UCSD-AML1 (cell line): ENCODE results near the gene RFX4.

ENCODE experiments used
- DNase-seq: peaks from one replicate; lab custom pipeline; 2025; ENCODE audit not compliant: unreplicated experiment; lab: John Stamatoyannopoulos, UW

Gene RFX4

DNA sequence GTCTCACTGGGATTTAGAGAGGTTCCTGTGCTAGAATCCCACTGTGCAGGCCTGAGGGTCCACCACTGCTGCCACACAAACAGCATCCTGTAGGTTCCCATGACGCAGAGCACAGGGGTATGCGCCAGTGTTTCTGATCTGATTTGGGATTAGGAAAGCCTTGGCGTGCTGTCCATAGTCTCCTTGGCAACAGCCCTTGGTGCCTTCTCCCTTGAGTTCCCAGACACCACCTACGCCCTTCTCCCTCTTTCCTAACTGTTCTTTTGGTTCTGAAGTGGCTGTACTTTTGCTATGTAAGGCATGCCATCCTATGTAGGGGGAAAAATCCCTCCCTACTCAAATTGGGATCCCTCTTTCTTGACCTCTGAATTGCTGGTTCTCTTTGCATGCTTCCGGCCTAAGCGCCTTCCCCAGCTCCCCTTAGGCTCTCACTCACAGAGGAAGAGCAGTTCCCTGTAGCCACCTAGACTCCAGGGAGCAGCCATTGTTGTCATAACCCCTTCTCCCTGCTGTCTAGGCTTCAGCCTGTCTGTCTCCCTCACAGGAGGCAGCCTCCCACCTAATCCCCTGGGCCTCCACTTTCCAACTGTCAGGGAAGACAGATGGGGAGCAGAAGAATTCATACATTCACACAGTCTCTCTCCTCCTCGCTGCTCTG lies 176.9 kb downstream of the RFX4 start:
- no peak for DNase-seq

DNA sequence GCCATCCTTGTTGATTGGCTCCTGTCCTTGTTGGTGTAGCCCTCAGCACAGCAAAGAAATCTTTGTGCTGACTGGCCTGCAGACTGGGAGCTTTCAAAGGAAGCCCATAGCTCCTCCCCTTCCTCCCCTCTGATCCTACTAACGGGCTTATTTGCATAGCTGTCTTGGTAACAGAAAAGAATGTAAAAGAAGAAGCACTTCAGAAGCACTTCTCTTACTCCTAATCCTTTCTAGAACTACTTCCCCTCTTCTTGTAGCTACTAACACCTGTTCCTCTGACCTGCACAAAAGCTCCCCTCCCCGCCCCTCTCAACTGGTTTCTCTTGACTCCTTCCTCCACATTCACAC lies 177.4 kb downstream of the RFX4 start:
- no peak for DNase-seq

DNA sequence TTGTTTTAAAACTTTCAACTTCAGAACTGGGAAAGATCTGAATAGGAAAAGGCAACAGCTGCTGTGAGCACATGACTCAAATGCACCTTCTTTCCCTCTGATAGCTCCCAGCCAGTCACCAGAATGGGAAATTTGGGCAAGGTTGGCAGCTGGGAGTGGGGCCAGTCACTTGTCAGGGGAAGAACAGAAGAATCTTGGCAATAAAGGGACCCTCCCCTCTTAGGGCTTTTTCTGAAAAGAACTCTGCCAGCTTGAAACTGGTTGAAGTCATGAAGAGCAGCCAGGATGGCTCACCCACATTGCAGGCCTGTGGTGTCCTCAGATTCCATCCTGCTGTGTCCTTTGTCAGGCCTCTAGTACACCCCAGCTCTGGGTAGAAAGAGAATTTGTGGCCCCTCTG lies 181.4 kb downstream of the RFX4 start:
- no peak for DNase-seq

DNA sequence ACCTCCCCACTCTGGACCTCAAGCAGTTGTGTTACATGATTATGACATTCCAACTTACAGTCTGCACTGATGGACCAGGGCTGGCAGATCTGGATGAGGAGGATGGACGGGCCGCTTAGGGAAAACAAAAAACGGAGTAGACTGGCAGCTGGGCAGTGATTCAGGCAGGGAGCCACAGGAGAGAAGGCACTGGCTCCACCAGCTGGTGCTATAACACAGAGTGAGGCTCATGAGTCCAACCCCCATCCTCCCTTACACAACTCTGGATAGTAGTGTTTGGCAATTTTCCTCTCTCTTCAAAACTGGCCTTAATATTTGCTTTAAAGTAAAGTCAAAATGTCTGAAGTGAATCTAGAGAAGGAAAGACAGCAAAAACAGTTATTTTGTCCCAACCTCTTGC lies 181.9 kb downstream of the RFX4 start:
- DNase-seq = no peak

DNA sequence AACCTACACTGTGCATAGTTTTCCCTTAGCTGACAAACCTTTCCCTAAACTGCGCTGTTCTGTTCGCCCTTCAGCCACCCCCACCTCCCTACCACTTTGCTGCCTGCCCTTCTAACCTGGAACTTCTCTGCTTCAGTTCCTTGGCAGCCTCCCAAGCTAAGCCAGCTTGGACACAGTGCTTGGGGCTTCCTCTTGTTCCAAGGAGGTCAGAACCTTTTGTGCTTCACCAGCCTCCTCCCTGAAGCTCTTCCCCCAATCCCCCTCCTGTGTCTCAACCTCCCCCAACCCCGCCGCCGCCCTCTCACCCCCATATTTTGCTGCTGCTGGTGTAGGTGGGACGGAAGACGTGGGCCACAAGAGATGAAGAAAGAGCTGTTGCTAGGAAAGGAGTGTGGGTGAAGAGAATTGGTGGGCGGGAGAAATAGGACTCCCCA lies 183.6 kb downstream of the RFX4 start:
- no peak for DNase-seq

DNA sequence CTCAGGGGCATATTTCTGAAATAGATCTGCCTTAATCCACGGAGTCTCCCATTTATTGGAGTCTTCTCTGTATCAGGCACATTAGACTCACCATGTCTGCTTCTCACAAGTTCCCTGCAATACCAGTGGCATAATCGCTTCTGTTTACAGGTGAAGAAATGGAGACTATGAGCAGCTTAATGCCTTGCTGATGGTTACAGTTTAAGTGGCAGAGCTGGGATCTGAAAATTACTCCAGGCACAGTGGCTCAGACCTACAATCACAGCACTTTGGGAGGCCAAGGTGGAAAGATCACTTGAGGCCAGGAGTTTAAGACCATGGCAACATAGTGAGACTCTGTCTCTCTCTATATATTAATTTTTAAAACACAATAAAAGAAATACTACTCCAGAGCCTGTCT lies 184.4 kb downstream of the RFX4 start:
- no peak for DNase-seq

DNA sequence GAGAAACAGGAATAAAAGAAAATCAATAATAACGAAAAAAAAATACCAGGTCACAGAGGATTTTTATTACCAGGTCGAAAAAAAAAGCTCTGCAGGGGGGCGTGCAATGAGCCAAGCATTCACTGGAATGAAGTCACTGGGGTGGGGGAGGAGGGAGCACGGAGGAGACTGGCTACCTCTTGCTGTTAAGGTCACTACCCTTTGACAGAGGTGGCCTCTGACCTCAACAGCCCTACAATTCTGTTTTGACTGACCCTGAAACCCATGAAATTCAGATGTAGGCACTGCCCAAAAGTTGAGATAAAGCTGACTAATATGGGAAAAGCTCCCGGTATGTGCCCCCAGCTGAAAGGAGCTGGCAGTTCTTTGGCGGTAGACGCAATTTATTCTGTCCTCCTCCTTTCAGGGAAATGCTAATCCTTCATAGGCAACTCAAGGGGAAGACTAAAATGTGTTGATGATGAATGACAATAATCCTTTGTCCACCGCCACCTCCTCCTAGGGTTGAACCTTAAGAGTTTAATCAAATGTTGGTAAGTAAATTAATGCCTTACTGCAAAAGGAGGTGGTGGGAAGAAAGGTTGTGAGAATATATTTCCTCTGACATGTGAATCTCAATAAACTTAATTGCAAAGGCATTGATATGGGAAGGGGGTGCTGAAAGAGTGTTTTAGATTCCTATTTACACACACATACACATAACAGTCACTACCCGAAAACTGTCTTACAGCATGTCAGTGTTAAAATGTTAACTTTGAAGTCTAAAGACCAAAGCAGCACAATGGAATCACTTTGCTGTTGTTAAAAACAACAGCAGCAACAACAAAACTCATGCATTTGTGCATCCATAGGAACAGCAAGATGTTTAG lies 185.4 kb downstream of the RFX4 start:
- no peak for DNase-seq

DNA sequence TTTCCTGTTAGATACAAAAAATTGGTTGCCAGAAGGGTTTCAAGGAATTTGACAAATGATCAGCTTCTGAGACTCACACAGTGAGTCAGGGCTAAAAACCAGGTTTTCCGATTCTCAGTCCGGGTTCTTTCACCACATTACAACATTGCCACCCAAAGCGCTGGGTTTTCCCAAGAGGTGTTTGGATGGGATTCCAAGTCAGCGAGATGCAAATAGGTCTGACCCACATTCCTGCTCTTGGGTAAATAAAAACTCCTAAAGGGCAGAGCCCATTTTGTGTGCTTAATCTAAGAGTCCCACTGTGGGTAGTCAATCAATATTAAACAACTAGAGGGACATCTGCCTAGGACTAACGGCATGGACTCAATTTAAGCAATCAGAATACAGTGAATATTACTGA lies 186.3 kb downstream of the RFX4 start:
- no peak for DNase-seq

DNA sequence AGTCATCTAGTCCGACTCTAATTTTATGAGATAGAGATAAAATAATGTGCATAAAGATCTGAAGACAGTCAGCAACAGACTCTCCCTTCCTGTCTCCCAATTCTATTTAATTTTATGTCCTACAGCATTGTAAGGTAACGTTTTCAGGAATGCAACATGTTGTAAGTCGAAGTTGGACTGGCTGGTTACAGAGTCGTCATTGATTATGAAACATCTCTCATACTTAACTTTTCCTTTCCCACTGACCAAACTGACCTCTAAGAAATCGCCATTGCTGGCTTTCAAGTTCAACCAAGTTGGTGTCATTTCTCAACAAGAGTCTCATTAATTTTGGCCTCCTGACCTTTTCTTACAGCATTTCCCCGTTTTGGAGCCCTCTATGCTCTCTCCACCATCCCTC lies 186.7 kb downstream of the RFX4 start:
- no peak for DNase-seq

DNA sequence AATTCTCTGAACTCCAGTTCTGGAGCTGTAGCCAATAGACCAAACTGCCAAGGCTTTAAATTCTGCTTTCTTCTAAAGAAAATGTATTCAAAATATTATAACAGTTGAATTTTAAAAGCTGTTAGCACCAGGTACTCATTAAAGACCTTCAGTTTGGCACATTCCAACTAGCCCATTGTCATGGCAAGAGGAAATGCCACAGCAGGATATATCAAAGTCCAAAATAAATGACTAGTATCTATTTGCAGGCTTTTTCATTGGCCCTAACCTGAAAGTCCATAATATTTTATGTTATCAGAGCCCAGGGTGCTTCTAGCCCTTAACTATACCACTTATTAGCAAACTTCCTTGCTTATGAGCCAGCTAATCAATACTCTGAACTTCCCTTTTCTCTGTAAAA lies 188.6 kb downstream of the RFX4 start:
- no peak for DNase-seq

DNA sequence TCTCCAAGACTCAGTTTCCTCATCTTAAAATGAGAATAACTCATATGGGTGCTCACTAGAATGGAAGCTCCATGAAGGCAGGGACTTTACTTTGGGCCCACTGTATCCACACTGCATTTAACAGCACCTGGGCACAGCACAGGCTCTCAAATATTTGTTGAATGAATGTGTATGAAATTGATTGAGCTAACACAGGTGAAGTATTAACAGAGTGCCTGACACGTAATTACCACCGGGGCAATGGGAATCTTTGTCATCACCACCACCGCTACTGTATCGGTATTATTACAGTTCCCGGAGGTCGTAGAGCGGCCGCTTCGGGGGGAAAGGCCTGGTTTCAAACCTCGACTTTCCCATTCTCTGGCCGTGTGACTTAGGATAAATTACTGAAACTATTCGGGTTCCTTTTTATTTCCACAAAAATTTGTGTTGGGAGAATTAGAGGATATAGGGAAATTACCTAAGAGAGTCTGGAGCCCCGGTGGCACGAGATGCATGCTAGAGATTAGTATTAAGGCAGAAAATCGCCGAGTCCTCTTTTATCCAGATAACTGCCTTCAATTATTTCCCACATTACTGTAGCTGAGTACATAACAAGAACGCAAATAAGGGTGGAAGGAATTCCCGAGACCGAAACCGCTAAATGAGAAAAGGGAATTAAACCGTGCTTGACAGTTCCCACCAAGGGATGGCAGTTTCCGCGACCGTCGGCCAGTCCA lies 190.6 kb downstream of the RFX4 start:
- no peak for DNase-seq

DNA sequence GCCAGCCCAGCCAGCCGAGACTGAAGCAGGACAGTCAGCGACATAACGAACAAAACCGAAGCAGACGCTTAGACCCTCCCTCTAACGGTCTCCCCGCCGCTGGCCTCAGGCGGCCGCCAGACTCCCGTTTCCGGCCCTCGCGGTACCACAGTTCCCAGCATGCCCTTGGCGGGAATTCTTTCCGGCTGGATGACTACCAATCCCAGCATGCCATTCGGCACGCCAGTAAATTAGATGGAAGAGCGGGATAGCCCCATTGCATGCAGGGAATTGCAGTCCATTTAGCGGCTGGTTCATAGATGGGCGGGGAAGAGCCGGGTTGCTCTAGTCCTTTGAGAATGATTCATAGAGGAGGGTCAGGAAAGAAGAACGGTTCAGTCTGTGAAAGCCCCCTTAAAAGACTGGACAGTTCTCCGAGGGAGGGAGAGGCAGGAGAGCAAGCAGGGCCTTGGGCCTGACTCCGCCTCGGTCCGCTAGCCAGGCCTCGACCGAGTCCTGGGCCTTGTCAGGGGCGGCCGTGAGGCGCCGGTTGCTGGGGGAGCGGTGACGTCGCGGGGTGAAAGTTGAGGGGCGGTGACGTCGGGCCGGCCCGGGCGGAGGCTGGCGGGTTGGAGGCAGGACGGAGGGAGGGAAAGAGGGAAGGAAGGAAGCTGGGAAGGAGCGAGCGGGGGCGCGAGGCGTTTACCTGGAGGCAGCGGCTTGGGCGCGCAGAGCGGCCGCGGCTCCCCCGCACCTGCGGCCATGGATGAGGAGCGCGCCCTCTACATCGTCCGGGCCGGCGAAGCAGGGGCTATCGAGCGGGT lies 191.4 kb downstream of the RFX4 start, which contains the start of gene RIC8B:
TSS of gene RIC8B (plus strand) at position 678 of the 803 bp plus-strand sequence. CDS start at position 742, 64 bp downstream.
- peak; percentile 95 for DNase-seq

DNA sequence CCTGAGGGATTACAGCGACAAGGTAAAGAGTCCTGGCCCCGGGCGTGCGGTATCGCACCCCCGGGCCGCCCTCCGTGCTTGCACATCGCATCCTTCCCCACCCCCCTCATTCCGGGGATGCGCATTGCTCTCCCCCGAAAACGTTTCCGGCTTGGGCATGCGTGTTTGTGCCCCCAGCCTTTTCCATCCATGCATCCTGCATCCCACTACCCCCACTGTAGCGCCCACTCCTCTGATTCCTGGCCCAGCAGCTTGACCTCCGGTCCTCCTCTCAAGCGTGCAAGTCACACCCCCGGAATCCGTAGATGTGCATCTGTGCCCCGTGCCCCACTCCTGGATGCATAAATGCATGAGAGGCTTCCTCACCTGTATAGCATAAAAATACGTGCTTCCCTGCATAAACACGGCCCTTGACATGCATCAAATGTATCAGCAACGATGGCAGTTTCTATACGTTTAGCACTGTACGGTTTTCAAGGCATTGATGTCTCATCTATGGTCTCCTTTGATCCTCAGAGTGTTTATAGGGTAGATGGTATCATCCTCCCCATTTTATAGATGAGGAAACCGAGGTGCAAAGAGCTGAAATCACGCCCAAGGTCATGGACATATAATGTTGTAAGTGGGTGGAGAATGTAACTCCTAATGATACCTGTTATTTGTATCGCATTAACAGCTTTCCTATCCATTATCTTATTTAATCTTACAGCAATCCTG lies 192.2 kb downstream of the RFX4 start:
- DNase-seq = no peak

DNA sequence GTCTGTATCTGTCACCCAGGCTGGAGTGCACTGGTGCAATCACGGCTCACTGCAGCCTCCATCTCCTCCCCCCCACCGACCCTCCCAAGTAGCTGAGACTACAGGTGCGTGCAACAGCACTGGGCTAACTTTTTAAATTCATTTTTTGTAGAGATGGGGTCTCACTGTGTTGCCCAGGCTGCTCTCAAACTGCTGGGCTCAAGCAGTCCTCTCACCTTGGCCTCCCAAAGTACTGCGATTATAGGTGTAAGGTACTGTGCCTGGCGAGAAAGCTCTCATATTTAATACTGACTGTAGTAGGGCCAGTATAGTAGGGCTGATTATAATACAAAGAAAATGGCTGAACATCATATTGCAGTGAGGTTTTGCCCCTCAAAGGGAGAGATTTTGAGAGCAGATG lies 194.1 kb downstream of the RFX4 start:
- DNase-seq = no peak

DNA sequence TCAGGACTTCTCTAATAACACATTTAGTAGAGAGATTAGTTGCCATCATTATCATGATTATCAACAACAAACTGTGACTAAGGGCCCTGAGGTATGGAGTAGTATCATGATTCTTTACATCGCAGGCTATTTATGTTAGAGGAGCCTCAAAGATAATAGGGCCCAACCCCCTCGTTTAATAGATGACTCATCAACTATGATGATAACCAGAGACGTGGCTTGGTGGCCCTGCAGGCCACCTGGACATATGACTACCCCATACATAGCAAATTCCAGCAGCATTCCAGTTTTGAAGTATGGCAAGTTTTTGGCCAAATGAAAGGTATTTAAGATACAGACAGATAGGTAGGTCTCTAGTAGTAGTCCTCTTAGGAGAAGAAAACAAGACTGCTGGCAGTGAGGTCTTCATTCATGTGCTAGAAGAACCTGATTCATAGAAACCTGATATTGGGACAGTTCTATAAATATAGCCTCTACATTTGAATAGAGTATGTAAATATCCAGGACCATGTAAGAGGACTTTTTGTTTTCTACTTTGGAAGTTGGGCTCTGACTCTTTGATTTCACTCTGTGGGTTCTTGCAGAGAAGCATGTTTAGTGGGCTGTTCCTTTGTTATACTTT lies 197.3 kb downstream of the RFX4 start:
- no peak for DNase-seq

DNA sequence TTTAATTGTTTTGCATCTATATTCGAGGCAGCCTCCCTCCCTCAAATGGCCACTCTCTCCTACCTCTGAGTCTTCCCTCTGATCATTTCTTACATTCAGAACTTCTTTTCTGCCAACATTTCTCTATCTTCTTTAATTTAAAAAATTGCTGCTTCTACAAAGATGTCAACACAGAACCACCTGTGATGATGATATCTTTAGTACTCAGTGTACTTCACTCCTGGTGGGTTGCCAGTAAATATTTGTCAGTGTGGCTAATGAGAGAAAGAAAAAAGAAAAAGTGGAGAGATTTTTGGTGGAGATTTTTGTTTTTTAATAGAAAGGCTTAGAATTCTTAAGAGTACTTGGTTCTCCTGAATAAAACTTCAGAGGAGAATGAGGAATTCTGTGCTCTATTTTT lies 199.8 kb downstream of the RFX4 start:
- no peak for DNase-seq

DNA sequence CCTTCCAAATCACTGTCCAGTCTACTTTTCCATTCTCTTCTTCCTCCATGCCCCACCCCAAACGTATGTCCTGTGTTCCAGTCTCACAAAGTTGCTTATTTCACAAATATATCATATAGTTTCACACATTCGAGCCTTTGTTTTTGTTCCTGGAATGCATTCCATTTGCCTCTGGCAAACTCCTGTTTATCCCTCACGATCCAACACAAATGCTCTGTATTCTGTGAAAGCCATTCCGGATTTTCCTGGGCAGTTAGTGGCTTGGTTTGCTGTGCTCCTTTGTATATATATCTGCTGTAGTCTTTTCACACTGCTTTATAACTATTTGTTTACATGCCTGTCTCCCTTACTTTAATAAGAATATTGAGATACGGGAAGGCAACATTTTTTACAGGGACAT lies 200.7 kb downstream of the RFX4 start:
- DNase-seq = no peak

DNA sequence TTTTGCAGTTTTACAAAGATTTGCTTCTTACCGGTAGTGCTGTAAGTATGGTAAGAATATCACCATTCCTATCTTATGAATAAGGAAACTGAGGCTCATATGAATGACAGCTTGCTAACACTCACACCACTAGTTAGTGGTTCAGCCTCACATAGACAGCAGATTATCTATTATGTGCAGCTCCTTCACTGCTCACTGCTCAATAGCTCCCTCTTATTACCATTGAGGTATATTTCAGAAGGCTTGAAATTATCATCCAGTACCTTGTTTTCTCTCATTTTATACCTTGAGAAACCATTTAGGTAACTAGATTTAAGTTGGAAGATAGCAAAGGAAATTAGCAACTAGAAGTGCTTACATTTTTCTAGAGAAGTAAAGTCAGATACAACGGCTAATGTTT lies 207.2 kb downstream of the RFX4 start:
- no peak for DNase-seq

DNA sequence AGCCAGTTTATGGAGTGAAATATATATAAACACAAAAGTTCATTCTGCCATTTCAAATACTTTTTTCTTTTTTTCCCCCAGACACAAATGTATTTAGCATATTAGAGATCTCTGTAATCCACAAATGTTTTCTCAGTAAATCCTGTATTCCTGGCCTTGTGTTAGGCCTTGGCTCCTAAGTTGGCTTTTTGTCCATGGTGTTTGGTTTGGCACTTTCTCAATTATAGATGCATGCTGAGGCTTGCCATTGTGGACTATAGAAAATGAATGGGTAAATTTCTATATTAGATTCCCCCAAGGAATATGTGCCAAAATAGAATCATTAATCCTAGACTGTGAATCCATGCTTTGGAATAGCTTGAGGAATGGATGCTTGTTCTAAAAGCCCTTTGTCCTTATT lies 208.7 kb downstream of the RFX4 start:
- DNase-seq = no peak

DNA sequence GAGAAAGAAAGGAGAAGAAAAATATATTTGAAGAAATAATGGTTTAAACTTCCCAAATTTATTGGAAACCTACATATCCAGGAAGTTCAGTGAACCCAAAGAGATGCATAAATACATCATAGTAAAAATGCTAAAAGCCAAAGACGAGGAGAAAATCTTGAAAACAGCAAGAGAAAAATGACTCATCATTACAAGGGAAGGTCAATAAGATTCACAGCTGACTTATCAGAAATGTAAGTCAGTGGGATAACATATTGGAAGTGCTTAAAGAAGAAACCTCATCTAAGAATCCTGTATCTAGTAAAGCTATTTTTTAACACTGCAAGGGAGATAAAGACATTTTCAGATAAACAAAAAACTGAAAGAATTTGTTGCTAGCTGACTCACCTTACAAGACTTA lies 211.6 kb downstream of the RFX4 start:
- DNase-seq = no peak
